HK-2 (cell line): ENCODE data around the gene EXTL2.
A peak's percentile ranks its signal among the peaks of the same experiment; 100 is the strongest.
"Not testable (repeated sequence)": the region's sequence is repeated elsewhere in the genome, so short reads cannot be mapped to it uniquely, and the experiment has no call there.

ENCODE experiments used
- DNase-seq: peaks from one replicate; pipeline ENCODE4 v3.0.0-alpha.2; 2018; ENCODE audit not compliant: unreplicated experiment

EXTL2 gene

GRCh38 chr1:100902365-100902764 is 7.7 kb upstream of the EXTL2 start:
- no peak for DNase-seq

GRCh38 chr1:100896481-100896982 is 1.9 kb upstream of the EXTL2 start:
- DNase-seq, result peak; percentile 41

DNA sequence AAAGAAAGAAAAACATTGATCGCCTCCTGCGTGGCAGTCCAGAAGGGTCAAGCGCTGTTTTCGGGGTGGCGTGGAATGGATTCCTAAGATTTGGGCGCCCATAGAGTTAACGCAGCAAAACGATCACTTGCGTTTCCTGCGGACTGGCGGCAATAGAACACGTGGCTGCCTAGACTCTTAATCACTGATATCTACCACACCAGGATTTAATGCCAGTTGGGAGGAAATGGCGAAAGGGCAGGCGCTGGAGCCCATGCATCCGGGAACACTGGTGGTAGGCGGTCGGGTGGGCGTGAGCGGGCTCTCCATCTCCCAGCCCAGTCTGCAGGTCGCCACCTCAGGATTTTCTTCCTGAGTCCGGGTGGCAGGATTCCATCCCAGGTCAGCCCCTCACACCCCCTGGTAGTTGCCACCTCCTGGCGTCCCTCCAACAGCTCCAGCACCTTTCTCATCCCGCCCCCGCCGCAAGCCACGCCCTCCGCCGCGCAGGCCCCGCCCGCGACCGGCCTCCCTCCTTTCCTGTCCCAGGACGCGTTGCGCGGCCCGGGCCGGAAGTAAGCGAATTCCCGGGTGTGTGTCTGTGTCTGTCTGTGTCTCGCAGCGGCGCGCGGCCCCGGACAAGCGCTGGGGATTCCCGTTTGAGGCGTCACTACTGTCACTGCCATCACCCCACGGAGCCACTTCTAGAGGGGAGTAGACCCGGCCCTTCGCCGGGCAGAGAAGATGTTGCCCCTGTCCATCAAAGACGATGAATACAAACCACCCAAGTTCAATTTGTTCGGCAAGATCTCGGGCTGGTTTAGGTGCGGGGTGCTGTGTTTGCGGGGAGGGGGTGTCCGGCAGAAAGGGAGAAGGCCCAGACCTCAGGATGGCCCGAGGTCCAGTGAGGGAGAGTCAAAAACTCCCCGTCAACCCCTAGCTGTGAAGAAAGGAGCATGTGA is 1.2 kb upstream of the EXTL2 start, which contains the start of gene SLC30A7:
Gene SLC30A7 (plus strand): TSS at position 551 of the 941 bp plus-strand sequence. CDS start 173 bp downstream, at position 724.
- peak; percentile 98 for DNase-seq

GRCh38 chr1:100893718-100894117 is 924 bp downstream of the EXTL2 start:
- no peak for DNase-seq

DNA sequence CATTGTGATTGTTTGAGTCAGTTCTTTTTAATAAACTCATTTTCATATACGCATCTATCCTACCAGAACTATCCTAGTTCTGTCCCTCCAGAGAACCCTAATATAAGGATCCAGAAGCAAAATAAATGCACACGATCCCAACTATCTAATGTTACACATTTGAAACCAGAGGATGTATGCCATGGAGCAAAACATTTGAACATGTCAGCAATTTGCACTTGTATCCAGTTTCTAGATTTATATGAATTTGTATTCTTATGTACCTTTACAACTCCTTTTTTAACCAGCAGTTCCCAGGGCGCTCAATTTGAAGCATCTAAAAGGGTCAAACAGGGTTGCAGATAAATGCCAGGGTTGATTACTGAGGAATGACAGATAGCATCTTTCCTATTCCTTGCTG is 2.1 kb downstream of the EXTL2 start:
- no peak for DNase-seq

- DNase-seq, result no peak
Observed at GRCh38 chr1:100891380-100891779, 3.3 kb downstream of the EXTL2 start.

GRCh38 chr1:100889869-100890482 is 4.7 kb downstream of the EXTL2 start:
- not testable (repeated sequence) for DNase-seq

- DNase-seq, result not testable (repeated sequence)
Observed at GRCh38 chr1:100889007-100889406, 5.6 kb downstream of the EXTL2 start.

DNA sequence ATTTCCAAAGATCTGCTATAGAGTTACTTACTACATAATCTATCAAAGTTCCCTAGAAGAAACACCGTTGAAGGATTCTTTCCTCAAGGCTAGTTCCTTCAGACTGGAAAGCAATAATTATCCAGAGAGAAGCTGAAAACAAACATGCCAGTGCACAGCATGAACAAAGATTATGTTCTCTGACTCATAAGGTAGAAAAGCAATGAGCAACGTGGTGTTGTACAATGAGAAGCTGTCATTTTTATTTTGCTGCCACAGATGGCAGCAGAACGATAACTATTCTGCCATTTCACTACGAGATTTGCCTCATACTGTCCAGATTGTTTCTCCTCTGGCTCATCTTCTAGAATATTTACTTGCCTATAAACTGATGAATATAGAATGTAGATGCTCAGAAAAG is 10.7 kb downstream of the EXTL2 start:
- DNase-seq, result no peak

DNA sequence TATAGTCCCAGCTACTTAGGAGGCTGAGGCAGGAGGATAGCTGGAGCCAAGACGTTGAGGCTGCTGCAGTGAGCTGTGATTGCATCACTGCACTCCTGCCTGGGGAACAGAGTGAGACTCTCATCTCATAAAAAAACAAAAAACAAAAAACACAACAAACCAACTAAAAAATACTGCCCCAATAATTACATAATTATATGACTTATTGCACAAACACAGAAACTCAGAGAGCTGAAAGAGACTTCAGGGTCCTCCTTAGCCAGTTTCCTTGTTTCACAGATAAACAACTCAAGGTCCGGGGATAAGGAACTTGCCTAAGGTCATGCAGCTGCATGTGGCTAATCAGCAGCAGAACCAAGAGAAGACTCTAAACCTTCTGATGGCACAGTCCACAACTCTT is 11.9 kb downstream of the EXTL2 start:
- DNase-seq, result no peak

DNA sequence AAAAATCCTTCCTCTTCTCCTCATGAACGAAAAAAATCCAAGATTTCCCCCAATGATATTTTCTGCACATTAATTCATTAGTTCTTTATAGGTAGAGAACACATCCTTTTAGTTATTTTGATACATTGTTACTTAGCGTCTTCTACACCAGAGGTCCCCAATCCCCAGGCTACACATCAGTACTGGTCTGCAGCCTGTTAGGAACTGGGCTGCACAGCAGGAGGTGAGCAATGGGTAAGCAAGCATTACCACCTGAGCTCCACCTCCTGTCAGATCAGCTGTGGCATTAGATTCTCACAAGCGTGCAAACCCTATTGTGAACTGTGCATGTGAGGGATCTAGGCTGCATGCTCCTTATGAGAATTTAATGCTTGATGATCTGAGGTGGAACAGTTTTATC is 13.0 kb downstream of the EXTL2 start:
- no peak for DNase-seq

DNA sequence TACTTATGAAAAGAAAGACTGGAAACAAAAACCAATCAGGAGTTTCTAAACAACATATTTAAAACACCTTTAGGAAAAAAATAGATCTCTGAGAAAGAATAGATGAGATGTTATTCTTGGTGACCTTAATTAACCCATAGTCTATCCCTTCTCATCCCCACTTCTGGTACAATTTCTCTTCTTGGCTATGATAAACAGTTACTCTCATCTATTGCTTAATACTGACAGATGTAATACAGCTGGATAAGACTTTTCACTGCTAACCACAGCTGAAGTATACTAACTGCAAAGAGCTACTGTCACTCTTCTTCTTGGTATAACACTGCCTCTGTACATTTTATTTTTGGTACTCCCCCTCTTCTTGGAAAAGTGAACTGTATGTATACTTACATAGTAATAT is 15.2 kb downstream of the EXTL2 start:
- DNase-seq, result no peak

- no peak for DNase-seq
Observed at GRCh38 chr1:100876291-100876690, 18.4 kb downstream of the EXTL2 start.

GRCh38 chr1:100875228-100875627 is 19.4 kb downstream of the EXTL2 start:
- DNase-seq, result no peak

GRCh38 chr1:100874433-100874832 is 20.2 kb downstream of the EXTL2 start:
- no peak for DNase-seq

DNA sequence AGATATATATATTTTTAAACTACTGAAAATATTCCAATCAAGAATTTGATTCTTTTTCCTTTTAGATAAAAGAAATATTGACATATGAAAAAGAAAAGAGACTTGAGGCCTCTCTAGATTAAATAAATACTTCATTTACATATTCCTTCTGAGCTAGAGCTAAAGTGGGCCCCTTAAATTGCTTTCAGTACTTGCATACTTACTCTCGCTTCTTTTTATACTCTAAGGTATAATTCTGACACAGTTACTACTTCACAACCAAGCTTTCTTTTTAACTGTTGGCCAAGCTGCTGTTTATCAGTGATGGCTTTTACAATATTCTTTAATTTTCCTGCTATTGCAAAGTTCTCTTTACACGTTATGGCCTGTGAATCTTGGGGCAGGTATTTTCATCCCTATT is 24.6 kb downstream of the EXTL2 start:
- no peak for DNase-seq

DNA sequence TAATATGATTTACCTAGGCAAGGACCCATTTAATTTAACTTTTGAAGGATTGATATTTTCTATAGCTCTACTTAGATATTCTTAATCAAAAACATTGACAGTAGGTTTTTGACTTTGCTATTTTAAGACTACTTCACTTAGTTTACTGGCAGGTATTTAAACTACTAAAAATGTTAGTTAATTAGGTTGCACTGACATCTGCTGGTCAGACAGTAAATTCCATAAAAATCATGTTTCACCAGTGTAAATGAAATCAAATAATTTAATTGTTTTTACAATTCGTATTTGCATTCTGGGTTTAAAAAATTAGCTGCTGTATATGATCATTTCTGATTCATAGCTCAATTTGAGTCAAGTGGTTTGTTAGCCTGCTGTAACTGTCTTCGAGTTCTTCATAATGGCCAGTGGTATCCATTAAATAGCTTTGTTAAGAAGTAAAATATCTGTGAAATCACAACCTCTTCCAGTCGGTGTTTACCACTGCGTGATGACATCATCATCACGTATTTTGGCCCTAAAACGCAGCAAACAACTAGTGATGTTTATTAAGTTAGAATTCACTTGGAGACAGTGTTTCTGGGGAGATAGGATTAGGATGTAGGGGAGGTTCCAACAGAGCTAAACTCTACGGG is 26.2 kb downstream of the EXTL2 start:
- no peak for DNase-seq

DNA sequence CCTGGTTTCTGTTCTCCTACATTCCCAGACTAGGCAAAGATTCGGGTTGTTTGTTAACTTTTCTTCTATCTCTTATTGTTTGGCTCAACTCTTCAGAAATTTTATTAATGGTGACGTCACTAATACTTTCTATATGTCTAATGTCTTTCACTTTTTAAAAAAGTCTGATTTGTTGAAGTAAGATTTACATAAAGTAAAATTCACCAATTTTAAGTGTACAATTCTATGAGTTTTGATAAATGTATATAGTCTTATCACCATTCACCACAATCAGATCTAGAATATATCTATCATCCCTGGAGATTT is 27.8 kb downstream of the EXTL2 start:
- DNase-seq, result no peak

- no peak for DNase-seq
Observed at GRCh38 chr1:100866041-100866900, 28.4 kb downstream of the EXTL2 start.

DNA sequence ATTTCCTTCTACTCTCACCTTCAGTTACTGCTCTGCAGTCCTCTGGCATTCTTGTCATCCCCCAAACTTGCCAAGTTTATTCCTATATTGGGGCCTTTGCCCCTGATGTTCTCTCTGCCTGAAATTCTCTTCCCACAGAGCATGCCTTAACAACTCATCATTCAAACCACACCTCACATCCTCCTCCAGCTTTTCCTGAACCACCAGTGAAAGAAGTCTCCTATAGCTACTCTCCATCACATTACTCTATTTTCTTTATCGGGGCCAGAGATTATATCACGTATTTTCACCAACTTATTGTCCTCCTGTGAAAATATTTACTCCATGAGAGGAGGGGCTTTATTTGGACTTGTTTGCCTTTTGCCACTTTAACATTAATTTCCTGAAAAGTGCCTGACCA is 32.1 kb downstream of the EXTL2 start:
- DNase-seq, result no peak

DNA sequence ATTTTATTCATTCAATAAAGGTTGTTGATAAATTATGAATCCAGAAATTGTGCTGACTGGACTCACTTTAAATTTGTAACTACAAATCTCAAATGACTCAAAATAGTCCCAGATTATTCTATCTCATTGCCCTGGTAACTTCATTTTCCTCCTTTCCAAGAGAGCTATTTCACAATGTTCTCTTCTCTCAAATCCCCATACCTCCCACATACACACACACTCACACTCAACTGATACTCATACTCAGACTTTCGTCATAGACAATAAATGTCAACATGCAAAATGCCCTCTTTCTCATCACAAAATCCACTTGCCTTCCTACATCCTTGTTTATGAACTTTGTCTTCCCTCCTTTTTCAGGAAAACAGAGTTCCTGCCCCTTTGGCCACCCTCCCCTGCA is 33.3 kb downstream of the EXTL2 start:
- DNase-seq, result no peak
